ENCODE data around the gene TRRAP. TPM values are rescaled to one million over a fixed set of nuclear protein-coding genes. Genes with fewer than 3 reads are reported as not detected.

TRRAP gene
- total and polyA plus RNA-seq, 5 donors from 2014 or later: 2.9 to 66.5 (median 3.8) TPM

GRCh38 chr7:99011341-99011705, 133.0 kb downstream of the TRRAP start:
- DNase-seq (no peak), ATAC-seq (ENCODE audit: low read depth in 2 of 2) (no peak)

GRCh38 chr7:99011706-99012404, 133.5 kb downstream of the TRRAP start:
- Histone ChIP-seq H3K27me3 (ENCODE audit: control insufficient read depth, insufficient read depth, low read length) (no peaks in the 10 kb centered on the region), H3K27ac (ENCODE audit: insufficient read depth, low read length, poor library complexity, severe bottlenecking) (no peak overlapping the region), H3K4me1 (ENCODE audit: control insufficient read depth, insufficient read depth, low read length, poor library complexity, severe bottlenecking) (no peaks in the 10 kb centered on the region), H3K36me3 (ENCODE audit: control insufficient read depth, insufficient read depth, low read length) (peaks cover 76% of the 10 kb centered on the region), H3K4me3 (ENCODE audit: low read depth, low read length) (no peak overlapping the region), H3K9me3 (ENCODE audit: control insufficient read depth in 2 of 2, low read length in 2 of 2) (no peaks in the 10 kb centered on the region)
- peaks cover 0 to 1% (median 0%) of the 10 kb centered on the region in 7 donors for H3K9me3 Mint-ChIP-seq
- no peak overlapping the region for H3K27ac Mint-ChIP-seq
- no peak for ATAC-seq (ENCODE audit: low read depth in 2 of 2)
- no peaks in the 10 kb centered on the region for H3K27me3 Mint-ChIP-seq
- H3K4me3 Mint-ChIP-seq: no peak overlapping the region
- H3K4me1 Mint-ChIP-seq: peaks cover 0 to 8% (median 3%) of the 10 kb centered on the region in 4 donors
- no peak for DNase-seq
- H3K36me3 Mint-ChIP-seq: peaks cover 59% of the 10 kb centered on the region

More at GRCh38 chr7:99011341-99011705, 133.0 kb downstream of the TRRAP start:
- H3K36me3 ChIP-seq (ENCODE audit: control insufficient read depth, insufficient read depth, low read length): peaks cover 81% of the 10 kb centered on the region
- H3K9me3 Mint-ChIP-seq: peaks cover 0 to 1% (median 0%) of the 10 kb centered on the region in 7 donors
- H3K27ac Mint-ChIP-seq: no peak overlapping the region
- peaks cover 0 to 7% (median under 1%) of the 10 kb centered on the region in 4 donors for H3K4me1 Mint-ChIP-seq
- no peaks in the 10 kb centered on the region for H3K4me1 ChIP-seq (ENCODE audit: control insufficient read depth, insufficient read depth, low read length, poor library complexity, severe bottlenecking)
- no peaks in the 10 kb centered on the region for H3K27me3 Mint-ChIP-seq
- H3K27me3 ChIP-seq (ENCODE audit: control insufficient read depth, insufficient read depth, low read length): no peaks in the 10 kb centered on the region
- no peak overlapping the region for H3K4me3 Mint-ChIP-seq
- peaks cover 59% of the 10 kb centered on the region for H3K36me3 Mint-ChIP-seq
- no peak overlapping the region for H3K4me3 ChIP-seq (ENCODE audit: low read depth, low read length)
- no peak overlapping the region for H3K27ac ChIP-seq (ENCODE audit: insufficient read depth, low read length, poor library complexity, severe bottlenecking)
- H3K9me3 ChIP-seq (ENCODE audit: control insufficient read depth in 2 of 2, low read length in 2 of 2): no peaks in the 10 kb centered on the region

GRCh38 chr7:99012722-99013121, 134.4 kb downstream of the TRRAP start:
- Mint-ChIP-seq H3K4me1 (peaks cover 0 to 8% (median 4%) of the 10 kb centered on the region in 4 donors), H3K36me3 (peaks cover 58% of the 10 kb centered on the region), H3K27ac (no peak overlapping the region), H3K27me3 (no peaks in the 10 kb centered on the region), H3K9me3 (peaks cover 0 to 1% (median 0%) of the 10 kb centered on the region in 7 donors), H3K4me3 (no peak overlapping the region)
- no peak overlapping the region for H3K4me3 ChIP-seq (ENCODE audit: low read depth, low read length)
- peaks cover 73% of the 10 kb centered on the region for H3K36me3 ChIP-seq (ENCODE audit: control insufficient read depth, insufficient read depth, low read length)
- no peaks in the 10 kb centered on the region for H3K27me3 ChIP-seq (ENCODE audit: control insufficient read depth, insufficient read depth, low read length)
- H3K4me1 ChIP-seq (ENCODE audit: control insufficient read depth, insufficient read depth, low read length, poor library complexity, severe bottlenecking): no peaks in the 10 kb centered on the region
- H3K9me3 ChIP-seq (ENCODE audit: control insufficient read depth in 2 of 2, low read length in 2 of 2): no peaks in the 10 kb centered on the region
- no peak for DNase-seq
- no peak for ATAC-seq (ENCODE audit: low read depth in 2 of 2)
- no peak overlapping the region for H3K27ac ChIP-seq (ENCODE audit: insufficient read depth, low read length, poor library complexity, severe bottlenecking)

- no peak overlapping the region for H3K27ac ChIP-seq (ENCODE audit: insufficient read depth, low read length, poor library complexity, severe bottlenecking)
- peaks cover under 1 to 8% (median 6%) of the 10 kb centered on the region in 4 donors for H3K4me1 Mint-ChIP-seq
- H3K4me3 Mint-ChIP-seq: no peak overlapping the region
- peaks cover 0 to 1% (median 0%) of the 10 kb centered on the region in 7 donors for H3K9me3 Mint-ChIP-seq
- no peaks in the 10 kb centered on the region for H3K27me3 ChIP-seq (ENCODE audit: control insufficient read depth, insufficient read depth, low read length)
- H3K4me1 ChIP-seq (ENCODE audit: control insufficient read depth, insufficient read depth, low read length, poor library complexity, severe bottlenecking): no peaks in the 10 kb centered on the region
- H3K27ac Mint-ChIP-seq: no peak overlapping the region
- ATAC-seq (ENCODE audit: low read depth in 2 of 2): no peak
- H3K36me3 Mint-ChIP-seq: peaks cover 59% of the 10 kb centered on the region
- H3K9me3 ChIP-seq (ENCODE audit: control insufficient read depth in 2 of 2, low read length in 2 of 2): no peaks in the 10 kb centered on the region
- no peak for DNase-seq
- H3K36me3 ChIP-seq (ENCODE audit: control insufficient read depth, insufficient read depth, low read length): peaks cover 67% of the 10 kb centered on the region
- no peak overlapping the region for H3K4me3 ChIP-seq (ENCODE audit: low read depth, low read length)
- no peaks in the 10 kb centered on the region for H3K27me3 Mint-ChIP-seq
Measured at GRCh38 chr7:99013266-99014112, 135.2 kb downstream of the TRRAP start.

- peaks cover 66% of the 10 kb centered on the region for H3K36me3 Mint-ChIP-seq
- H3K9me3 Mint-ChIP-seq: peaks cover 0 to 3% (median 0%) of the 10 kb centered on the region in 7 donors
- H3K4me1 Mint-ChIP-seq: peaks cover 6 to 10% (median 9%) of the 10 kb centered on the region in 4 donors
- no peaks in the 10 kb centered on the region for H3K4me1 ChIP-seq (ENCODE audit: control insufficient read depth, insufficient read depth, low read length, poor library complexity, severe bottlenecking)
- no peaks in the 10 kb centered on the region for H3K27me3 ChIP-seq (ENCODE audit: control insufficient read depth, insufficient read depth, low read length)
- no peak for DNase-seq
- no peaks in the 10 kb centered on the region for H3K9me3 ChIP-seq (ENCODE audit: control insufficient read depth in 2 of 2, low read length in 2 of 2)
- ATAC-seq (ENCODE audit: low read depth in 2 of 2): no peak
- no peaks in the 10 kb centered on the region for H3K27me3 Mint-ChIP-seq
- peaks cover 60% of the 10 kb centered on the region for H3K36me3 ChIP-seq (ENCODE audit: control insufficient read depth, insufficient read depth, low read length)
- H3K4me3 Mint-ChIP-seq: no peak overlapping the region
- no peak overlapping the region for H3K27ac Mint-ChIP-seq
- no peak overlapping the region for H3K4me3 ChIP-seq (ENCODE audit: low read depth, low read length)
- H3K27ac ChIP-seq (ENCODE audit: insufficient read depth, low read length, poor library complexity, severe bottlenecking): no peak overlapping the region
Measured at GRCh38 chr7:99014113-99014985, 136.0 kb downstream of the TRRAP start.

- no peaks in the 10 kb centered on the region for H3K27me3 Mint-ChIP-seq
- Histone ChIP-seq H3K27ac (ENCODE audit: insufficient read depth, low read length, poor library complexity, severe bottlenecking) (no peak overlapping the region), H3K9me3 (ENCODE audit: control insufficient read depth in 2 of 2, low read length in 2 of 2) (no peaks in the 10 kb centered on the region), H3K4me1 (ENCODE audit: control insufficient read depth, insufficient read depth, low read length, poor library complexity, severe bottlenecking) (no peaks in the 10 kb centered on the region), H3K27me3 (ENCODE audit: control insufficient read depth, insufficient read depth, low read length) (no peaks in the 10 kb centered on the region), H3K36me3 (ENCODE audit: control insufficient read depth, insufficient read depth, low read length) (peaks cover 60% of the 10 kb centered on the region), H3K4me3 (ENCODE audit: low read depth, low read length) (no peak overlapping the region)
- peaks cover 6 to 16% (median 11%) of the 10 kb centered on the region in 4 donors for H3K4me1 Mint-ChIP-seq
- ATAC-seq (ENCODE audit: low read depth in 2 of 2): no peak
- peaks cover 66% of the 10 kb centered on the region for H3K36me3 Mint-ChIP-seq
- H3K4me3 Mint-ChIP-seq: no peak overlapping the region
- H3K9me3 Mint-ChIP-seq: peaks cover 0 to 3% (median 0%) of the 10 kb centered on the region in 7 donors
- peak overlapping the region in 1 of 3 donors; percentile 28 for H3K27ac Mint-ChIP-seq
- DNase-seq: no peak
Measured at GRCh38 chr7:99016196-99016595, 137.9 kb downstream of the TRRAP start.
